HG03558 (cell line): ENCODE results near the gene CCDC187.

ENCODE experiments used
- ATAC-seq: cut with Tn5 transposase; IDR thresholded peaks from one replicate; pipeline ENCODE4 v1.9.1; 2021; ENCODE audit warnings: moderate number of reproducible peaks; ENCODE audit not compliant: unreplicated experiment; ENCODE audit errors: extremely low read depth

Gene CCDC187

DNA sequence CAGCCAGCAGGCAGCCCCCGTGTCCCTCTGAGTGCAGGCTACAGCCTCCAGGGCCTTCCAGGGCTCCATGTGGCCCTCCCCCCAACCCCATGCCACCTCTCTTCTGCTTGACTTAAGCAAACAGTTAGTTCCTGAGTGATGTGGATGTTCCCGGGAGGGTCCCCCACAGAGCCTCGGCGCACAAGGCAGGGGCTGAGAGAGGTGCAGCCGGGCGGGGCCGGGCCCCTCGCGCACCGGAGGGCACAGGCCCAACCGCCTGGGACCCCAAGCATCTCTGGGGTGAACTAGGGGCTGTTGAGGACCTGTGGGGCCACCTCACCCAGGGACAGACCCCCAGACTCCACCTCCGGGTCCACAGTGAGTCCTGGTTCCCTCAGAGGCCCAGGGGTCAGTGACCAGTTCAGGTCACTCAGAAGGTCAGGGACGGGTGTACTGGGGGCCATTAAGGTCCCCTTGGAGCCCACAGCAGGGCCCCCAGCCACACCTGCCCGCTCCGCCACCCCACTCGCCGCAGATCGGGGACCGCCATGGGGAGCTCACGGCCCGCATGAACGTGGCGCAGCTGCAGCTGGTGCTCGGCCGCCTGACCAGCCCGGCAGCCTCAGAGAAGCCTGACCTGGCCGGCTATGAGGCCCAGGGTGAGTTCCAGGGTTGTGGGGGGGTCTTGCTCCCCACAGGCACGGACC is 36.6 kb upstream of the CCDC187 start:
- no peak for ATAC-seq

DNA sequence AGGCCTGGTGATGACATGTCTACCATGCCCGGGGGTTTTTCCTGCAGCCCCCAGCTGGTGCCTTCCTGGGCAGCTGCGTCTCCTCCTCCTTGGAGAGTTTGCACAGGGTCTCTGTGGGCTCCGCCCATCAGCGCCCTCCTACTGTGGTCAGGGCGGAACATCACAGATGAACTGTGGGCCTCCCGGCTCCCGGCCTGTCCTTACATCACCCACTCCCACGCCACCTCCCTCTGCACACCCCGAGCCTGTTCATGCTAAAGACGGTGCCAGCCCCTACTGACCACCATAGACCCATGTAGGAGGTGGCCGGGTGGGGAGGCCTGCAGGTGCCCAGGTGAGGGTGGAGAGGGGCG is 36.0 kb upstream of the CCDC187 start:
- ATAC-seq, result no peak

DNA sequence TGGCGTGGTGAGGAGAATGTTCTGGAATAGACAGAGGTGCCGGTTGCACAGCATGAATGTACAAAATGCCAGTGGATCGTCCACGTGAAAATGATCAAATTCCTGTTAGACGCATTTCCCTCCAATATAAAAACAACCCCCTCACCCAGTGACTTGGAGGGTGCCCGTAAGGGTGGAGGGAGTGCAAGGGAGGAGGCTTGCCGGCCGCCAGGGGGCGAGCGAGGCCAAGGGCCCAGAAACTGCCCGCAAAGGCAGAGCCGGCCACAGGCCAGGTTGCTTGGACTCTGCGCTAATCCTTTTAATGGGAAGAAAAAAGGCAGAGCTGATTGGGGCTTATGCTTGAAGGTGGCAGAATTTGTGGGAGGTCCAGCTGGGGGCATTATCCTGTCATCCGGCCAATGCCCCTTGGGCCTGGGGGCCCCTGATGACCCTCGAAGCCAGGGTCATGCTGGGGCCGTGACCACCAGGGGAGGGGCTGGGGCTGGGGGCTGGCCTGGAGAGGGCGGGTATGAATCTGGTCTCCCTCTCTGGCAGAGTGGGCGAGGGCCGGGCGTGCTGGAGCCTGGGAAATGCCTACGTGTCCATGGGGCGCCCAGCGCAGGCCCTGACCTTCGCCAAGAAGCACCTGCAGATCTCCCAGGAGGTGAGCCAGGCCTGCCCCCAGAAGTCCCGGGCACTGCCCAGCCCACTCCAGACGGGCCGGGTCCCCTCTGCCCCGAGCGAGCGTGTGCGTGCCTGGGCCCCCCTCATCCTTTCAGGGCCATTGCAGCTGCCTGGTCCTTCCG is 35.5 kb upstream of the CCDC187 start:
- ATAC-seq, result no peak

DNA sequence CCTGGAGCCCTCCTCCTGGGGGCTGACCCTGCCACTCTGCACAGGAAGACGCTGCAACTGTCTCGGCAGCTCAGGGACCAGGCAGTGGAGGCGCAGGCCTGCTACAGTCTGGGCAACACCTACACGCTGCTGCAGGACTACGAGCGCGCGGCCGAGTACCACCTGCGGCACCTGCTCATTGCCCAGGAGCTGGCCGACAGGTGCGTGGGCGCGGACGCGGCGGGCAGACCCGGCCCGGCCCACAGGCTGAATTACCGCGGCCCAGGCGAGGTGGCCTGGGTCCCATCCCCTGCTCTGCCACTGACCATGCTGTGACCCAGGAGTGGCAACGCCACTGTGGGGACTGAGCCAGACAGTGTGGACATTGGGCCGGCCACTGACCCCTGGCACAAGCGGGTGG is 34.6 kb upstream of the CCDC187 start:
- ATAC-seq, result no peak

DNA sequence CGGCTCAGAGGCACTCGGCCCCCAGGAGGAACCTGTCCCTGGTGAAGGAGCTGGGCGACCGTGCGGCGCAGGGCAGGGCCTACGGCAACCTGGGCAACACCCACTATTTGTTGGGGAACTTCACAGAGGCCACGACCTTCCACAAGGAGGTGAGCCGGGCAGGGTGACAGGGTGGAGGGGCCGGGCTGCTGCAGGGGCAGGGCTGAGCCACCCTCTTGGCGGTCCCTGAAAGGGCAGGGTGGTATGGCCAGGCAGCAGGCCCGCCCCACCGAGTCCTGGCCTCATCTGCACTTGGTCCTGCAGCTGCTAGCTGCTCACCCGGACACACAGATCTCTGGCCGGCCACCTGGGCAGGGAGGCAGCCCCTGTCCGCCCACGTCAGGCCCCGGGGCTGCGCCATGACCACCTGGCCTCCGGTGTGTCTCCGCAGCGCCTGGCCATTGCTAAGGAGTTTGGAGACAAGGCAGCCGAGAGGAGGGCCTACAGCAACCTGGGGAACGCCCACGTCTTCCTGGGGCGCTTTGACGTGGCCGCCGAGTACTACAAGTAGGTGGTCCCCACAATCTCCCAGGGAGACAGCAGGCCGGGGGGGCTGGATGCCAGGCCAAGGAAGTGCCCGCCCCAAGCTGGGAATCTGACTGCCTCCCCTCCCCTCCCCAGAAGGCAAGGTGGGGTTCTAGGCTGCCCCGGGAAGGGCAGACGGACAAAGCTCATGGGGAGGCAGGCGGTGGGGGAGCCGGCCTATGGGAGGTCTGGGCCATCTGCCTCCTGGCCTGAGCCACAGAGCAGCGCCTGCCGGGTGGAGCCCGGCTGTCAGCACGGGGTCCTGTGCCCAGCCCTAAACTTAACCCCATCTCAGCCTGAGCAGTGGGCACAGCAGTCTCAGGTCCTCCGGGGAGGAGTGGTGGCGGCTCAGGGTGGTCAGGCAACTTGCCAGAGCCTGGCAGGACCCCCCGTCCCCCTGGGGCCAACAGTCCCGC is 33.8 kb upstream of the CCDC187 start:
- ATAC-seq, result no peak

DNA sequence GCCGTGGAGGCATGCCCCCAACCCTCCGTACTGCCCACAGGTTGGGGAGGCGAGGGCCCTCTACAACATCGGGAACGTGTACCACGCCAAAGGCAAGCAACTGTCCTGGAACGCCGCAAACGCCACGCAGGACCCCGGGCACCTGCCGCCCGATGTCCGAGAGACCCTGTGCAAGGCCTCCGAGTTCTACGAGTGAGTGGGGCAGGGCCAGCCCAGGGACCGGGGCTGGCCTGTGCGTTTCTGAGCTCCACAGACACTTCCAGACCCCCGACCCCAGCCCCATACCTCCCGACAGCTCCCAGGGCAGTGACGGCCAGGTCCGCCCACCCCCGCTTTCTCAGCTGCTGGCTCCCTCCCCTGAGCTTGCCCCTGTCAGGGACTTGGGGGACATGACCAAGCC is 33.0 kb upstream of the CCDC187 start:
- no peak for ATAC-seq

DNA sequence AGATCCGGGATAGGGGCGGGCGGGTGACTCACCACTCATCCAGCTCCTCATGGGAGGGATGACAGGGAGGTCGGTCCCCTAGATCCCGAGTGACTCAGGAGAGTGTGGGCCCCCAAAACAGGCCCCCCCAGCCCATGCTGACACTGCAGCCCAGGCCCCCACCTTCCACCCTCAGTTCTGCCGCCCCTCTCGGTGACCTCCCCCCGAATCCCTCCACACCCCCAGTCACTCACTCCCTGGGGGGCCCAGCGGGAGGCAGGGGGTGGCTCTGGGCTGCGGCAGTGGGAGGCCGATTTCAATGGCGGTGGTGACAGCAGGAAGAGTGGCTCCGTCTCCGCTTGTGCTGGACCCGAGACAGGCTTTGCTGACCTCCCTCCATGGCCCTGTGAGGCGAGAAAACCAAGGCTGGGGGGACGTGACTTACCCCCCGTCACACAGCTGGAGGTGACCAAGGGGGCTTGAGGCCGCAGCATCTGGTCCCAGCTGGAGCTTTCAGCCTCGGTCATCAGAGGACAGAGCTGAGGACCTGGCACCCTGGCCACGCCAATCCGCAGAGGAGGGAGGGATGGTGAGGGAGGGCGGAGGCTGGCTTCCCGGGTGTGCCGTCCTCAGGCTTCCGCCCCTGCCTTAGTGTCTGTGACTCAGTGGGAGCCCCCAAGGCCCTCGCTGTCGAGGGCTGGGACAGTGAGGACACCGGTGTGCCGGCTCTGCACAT is 32.4 kb upstream of the CCDC187 start:
- ATAC-seq, result no peak

DNA sequence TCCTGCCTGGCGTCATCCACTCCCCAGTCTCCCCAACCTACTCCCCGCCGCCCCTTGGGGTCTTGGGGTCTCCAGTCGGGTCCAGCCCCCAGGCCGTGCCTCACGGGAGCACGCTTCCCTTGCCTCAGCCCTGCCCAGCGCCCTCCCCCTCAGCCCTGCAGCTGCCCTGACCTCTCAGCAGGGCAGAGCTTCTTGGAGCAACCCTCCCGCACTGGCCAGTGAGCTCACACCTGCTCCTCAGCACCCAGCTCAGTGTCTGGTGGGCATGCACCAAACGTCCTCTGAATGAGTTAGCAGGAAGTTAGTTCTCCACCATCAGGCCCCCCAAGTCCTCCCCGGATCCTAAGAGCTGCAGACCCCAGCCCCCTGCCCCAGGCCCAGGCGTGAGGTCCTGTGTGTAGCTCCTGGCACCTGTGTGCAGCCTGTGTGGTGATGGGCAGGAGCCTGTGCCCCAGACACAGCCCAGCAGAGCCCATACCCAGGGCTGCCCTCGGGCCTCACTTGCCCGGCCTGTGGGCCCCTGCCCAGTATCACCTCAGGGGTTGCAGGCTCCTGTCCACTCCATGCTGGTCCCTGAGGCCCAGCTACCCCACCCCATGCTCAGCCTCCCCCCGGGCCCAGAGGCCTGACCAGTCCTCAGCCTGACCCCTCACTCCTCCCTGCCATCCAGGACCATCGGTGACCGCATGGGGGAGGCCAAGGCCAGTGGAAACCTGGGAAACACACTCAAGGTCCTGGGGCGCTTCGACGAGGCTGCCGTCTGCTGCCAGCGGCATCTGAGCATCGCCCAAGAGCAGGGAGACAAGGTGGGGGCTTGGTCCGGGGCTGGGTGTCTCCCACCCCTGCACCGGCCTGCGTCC is 31.6 kb upstream of the CCDC187 start:
- no peak for ATAC-seq

DNA sequence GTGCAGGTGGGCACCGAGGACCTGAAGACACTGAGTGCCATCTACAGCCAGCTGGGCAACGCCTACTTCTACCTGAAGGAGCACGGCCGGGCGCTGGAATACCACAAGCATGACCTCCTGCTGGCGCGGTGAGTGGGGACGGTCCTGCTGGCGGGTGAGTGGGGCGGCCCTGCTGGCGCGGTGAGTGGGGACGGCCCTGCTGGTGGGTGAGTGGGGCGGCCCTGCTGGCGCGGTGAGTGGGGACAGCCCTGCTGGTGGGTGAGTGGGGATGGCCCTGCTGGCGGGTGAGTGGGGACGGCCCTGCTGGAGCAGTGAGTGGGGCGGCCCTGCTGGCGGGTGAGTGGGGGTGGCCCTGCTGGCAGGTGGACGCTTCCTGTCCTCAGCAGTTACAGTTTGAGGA is 30.6 kb upstream of the CCDC187 start:
- ATAC-seq, result no peak

DNA sequence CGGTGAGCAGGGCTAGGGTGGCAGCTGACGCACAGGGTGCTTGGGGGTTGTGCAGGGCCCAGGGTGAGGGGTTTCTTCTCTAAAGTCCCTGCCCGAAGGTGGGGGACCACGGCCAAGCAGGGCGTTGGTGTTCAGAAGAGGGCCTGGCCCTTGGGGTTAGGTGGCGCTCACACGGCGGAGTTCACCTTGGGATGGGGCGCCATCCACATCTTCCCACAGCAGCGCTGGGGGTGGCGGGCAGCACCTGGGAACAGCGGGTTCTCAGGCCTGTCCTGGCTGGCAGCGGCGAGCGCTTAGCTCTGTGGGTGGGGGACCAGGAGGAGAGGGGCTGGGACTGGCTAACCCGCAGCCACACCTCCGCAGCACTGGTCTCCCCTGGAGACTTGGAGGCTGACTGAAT is 29.6 kb upstream of the CCDC187 start:
- no peak for ATAC-seq

DNA sequence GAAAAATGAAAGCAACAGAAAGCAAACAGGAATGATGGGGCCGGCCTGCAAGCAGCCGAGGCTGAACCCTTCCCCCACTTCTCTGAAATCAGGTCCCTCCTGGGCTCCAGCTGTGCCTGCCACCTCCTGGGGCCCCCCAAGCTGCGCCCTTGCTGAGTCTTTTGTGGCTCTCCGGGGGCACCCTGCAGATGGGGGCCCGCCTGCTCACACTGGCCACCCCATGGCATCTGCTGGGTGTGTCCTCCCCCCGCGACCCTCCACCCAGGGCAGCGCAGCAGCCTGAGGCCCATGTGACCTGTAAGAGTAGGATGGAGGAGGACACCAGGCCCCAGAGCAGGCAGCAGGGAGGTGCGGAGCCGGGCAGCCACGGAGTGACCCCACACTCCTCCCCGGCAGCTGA is 29.2 kb upstream of the CCDC187 start:
- no peak for ATAC-seq

DNA sequence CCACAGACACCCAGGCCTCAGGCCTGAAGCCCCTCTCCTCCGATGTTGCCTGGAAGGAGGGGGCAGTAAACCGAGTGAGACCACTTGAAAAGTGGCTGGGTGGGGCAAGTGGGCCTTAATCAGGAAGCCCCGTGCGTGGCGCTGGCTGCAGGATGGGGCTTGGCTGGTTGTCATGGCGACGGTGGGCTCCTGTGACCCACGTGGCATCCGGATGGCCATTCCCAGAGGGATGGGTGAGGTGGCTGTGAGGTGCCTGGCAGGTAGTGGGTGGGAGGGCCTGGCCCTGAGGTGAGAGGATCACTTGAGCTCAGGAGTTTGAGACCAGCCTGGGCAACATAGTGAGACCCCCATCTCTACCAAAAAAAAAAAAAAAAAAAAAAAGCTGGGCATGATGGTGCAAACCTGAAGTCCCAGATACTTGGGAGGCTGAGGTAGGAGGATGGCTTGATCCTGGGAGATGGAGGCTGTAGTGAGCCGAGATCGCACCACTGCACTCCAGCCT is 28.6 kb upstream of the CCDC187 start:
- no peak for ATAC-seq

DNA sequence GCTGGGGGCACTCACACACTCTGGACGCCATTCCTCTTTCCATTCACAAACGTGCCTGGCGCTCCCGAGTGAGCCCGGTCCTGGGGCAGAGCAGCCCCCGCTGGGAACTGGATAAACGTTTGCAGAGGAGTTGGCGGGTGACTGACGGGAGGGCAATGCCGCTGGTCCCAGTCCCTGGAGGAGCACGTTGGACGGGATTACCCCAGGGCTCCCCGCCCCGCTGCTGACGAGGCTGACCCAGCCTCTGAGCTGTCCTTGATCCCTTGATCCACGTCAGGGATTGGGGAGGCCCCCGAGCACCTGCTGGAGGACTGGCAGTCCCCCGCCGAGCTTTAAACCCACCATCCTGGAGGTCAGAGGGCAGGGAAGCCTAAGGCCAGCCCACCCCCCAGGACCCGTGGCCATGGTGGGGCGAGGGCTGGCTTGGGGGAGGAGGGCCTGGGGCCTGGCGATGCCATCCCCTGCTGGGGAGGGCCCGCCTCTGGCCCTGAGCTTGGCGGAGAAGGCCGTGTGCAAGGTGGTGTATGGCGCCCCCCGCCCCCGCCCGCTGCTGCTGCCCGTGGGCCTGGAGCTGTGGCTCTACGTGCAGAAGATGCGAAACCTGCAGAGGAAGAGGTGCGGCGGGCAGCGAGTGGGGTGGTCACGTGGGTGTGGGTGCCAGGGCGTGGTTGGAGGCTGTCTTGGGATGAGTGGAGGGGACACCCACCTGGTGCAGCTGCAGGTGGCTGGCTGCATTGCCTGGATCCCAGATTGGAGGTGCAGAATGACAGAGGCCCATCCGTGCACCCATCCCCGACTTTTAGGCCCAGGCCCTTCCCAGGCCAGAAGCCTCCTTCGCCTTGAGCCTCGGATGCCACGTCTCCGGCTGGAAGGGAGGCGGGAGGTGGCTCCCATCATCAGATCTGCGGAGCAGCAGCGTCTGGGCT is 27.9 kb upstream of the CCDC187 start:
- no peak for ATAC-seq

DNA sequence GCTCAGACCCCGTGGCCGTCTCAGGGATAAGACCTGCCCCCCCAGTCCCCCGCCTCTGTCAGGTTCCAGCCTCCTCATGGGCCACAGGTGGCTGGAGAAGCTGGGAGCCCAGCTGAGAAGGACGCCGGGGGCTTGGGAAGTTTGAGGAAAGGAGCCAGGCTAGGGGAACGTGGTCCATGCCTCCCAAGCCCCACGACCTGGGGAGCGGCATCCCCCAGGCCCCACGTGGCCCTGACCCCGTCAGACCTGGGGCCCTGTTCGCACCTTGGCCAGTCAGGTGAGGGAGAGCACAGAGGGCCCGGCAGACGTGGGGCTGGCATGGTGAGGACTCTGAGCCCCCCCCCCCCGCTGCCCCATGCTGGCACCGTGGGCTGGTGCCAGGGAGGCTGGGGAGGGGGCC is 27.1 kb upstream of the CCDC187 start:
- ATAC-seq, result no peak

DNA sequence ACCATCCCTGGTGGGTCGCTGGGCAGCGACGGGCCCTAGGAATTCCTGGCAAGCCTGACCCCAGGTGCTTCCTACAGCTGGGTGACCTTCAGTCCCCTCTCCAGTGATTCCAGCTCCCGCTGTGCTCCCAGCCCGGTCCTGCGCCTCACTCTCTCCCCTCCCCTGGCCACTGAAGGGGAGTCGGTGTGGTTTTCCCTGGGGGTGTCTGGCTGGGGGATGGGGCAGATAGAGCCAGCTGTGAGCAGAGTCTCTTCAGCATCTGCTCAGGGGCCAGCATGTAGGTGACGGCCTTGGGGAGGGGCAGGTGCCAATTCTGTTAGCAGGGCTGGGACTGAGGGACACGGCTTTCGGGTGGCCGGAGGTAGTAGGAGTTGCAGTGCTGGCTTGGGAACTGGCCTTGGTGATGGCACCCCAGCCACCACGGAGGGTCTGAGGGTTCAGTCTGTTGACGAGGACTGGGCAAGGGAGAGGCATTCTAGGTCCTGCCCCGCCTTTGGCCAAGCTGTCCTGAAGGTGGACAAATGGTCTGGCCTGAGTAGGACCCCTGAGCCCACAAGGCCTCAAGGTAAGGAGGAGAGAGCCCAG is 26.6 kb upstream of the CCDC187 start:
- no peak for ATAC-seq

DNA sequence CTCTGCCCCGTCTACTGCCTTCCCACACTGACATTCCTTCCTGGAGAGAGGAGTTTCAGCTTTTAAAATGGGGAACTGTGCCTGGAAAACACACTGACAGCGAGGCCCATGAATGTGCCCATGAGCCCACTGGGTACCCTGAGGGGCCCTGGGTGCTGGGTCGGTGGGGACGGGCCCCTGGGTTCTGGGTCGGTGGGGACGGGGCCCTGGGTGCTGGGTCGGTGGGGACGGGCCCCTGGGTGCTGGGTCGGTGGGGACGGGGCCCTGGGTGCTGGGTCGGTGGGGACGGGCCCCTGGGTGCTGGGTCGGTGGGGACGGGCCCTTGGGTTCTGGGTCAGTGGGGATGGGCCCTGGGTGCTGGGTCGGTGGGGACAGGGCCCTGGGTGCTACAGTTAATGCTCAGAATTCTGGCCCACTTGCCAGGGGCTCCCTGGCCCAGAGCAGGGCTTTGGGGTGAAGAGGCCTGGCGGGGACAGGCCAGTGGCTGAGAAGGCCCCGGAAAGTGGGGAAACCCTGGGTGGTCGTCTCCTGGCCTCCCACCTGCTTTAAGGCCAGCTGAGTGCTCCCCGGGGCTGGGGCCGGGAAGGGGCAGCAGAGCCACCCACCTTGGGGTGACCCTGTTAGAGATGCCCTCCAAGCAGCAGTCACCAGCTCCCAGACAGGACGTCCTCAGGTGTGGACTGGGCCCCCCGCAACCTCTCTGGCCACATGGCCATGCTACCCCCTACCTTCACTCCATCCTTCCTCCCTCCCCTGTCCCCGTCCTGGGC is 25.9 kb upstream of the CCDC187 start:
- ATAC-seq, result no peak

DNA sequence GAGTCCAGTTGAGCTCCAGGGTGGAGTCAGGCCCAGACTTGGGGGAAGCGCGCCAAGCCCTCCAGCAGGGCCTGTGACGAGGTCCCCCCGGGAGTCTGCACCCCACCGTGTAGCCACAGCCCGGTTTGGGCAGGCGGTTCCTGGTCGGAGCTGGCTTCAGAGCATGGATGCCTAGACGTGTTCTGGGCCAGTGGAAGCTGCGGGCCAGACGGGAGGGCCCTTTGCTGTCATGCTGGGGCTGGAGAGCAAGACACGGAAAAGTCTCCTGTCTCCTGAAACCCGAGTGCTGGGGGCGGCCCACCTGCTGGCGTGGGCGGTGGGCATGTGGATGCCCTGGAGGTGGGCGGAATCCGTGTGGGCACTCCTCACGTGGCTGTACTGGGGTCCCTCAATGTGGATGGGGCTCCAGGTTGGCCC is 25.3 kb upstream of the CCDC187 start:
- no peak for ATAC-seq
